Activated T-cell treated with anti-CD3 and anti-CD28 coated beads for 1 hour (primary cell): ENCODE measurements around the gene NOTCH2NLA.
"Not testable (repeated sequence)": the region's sequence is repeated elsewhere in the genome, so short reads cannot be mapped to it uniquely, and the experiment has no call there.

Source experiments
- DNase-seq: peaks from one replicate; pipeline ENCODE4 v3.0.0-alpha.2; 2020; ENCODE audit warnings: low read depth

The NOTCH2NLA gene

GRCh38 chr1:146228710-146229477 lies at the start of gene NOTCH2NLA:
TSS of gene NOTCH2NLA (minus strand) at chr1:146229021. CDS start at chr1:146189337, 39,684 bp downstream.
- DNase-seq = peak; percentile 16

GRCh38 chr1:146278346-146278745 lies 49.5 kb upstream of the NOTCH2NLA start:
- DNase-seq = not testable (repeated sequence)

GRCh38 chr1:146277087-146277486 lies 48.3 kb upstream of the NOTCH2NLA start:
- DNase-seq = not testable (repeated sequence)

DNA sequence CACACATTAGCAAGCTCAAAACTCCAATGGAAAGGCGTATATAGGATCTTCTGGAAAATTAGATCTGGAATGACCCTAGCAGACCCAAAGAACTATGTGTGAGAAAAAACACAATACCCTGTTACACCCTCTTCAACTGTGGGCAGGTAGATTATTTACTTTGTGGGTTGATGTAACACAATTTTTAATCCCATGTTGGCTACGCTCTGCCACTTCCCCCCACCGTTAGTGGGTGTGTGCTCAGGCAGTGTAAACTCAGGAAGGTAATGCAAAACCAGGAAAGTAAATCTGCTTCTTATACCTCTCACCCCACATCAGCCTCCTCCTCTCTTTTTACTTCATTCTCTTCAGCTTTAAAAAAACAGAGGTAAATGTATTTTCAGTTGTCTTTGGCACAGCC lies 45.3 kb upstream of the NOTCH2NLA start:
- not testable (repeated sequence) for DNase-seq

DNA sequence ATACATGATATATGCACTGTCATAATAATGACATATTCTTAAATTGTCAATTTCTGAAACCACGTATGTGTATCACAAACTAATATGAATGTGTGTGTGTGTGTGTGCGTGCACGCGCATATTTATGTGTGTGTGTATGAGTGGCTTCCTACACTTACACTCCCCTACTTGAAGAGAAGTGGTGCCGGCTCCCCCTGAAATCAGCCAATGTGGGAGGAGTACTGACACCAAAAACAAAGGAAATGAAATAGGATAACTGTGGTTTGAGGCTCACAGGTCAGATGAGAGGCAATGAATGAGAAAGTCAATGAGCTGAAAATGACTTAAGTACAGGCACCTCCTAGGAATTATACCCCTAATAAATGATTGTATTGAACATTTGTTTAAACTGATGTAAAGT lies 44.4 kb upstream of the NOTCH2NLA start:
- DNase-seq = not testable (repeated sequence)

GRCh38 chr1:146272734-146273133 lies 43.9 kb upstream of the NOTCH2NLA start:
- not testable (repeated sequence) for DNase-seq

DNA sequence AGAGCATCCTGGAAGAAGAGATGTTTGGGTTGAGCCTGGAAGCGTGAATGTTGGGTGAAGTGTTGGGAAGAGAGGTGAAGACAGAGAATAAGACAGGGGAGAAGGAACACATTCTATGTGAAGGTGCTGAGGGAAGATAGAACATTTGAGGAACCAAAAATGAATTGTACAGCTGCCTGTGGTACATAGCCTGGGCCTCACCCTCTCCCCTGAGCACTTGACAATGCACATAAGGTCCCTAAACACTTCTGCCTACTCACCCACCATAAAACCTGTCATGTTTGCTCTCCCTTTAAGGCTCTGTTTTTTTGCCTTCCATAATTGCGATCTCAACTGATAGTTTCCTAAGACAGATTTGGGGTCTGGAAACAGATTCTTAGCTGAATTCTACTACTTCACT lies 43.2 kb upstream of the NOTCH2NLA start:
- DNase-seq = not testable (repeated sequence)

GRCh38 chr1:146270129-146270528 lies 41.3 kb upstream of the NOTCH2NLA start:
- DNase-seq = not testable (repeated sequence)

GRCh38 chr1:146266179-146266748 lies 37.4 kb upstream of the NOTCH2NLA start:
- not testable (repeated sequence) for DNase-seq

DNA sequence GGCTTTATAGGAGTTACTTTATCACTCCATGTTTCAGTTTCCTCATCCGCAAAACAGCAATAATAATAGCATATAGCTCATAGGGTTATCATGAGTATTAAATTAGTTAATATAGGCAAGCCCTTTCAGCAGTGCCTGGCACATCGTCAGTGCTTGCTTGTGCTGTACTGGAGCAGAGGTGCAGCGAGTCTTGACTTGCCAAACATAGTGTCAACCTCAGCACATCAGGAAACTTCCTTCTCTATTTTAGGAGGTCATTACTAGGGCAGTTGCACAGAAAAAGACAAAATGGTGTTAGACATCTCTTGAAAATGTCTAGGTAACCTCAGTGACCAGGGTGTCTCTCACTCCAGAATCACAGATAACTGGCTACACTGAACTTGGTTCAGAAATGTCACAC lies 35.9 kb upstream of the NOTCH2NLA start:
- not testable (repeated sequence) for DNase-seq

DNA sequence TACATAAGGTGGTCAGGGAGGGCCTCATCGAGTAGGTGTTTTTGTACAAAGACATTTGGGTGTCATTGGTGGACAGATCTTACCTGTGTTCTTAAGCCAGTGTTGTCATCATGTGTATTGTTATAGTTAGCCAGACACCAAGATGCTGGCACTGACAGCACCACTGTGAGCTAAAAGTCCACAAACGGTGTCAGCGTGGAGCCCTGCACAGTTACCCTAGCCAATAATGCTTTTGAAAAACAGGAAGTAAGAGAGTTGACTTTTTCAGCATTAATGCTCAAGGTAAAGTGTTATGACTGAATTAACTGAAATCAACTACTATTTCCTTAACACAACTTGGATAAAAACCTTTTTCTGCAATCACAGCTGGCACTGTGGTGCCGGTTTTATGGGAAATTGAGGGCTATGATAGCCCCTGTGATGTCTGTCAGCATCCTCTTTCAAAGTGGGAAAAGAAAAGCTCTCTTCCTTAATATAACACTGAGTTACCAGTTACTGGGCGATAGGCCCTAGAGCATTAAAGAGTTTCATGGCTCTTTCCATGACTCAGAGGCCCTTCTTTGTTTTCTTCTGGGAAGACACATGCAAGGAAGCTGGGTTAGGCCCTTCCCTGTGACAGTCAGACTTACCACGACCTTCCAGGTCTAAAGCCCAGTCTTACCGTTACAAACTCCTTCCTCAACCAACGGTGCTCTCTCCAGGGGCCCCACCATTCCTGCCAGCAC lies 31.3 kb upstream of the NOTCH2NLA start:
- DNase-seq = not testable (repeated sequence)

DNA sequence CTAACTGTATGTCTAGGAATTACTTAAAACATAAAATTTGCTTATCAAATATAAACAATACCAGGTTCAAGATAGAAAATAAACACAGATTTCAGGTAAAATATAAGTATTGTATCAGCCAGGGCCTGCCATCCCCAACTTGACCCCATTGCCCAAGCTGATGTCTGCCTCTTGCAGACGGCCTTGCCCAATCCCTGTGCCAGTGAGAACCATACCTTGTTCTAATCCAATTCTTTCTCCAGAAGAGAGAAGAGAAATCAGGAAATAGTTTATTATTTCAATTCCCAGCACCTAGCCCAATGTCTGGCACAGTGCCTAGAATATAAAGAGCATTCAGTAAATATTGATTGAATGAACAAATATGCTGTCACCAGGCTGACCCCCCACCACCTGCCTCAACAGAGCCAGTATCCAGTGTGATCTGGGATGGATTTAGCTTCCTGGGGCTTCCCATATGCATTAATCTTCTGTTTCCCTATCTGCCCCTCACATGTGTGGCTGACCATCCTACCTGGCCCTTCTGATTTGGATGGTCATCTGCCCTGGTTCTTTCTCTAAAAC lies 29.3 kb upstream of the NOTCH2NLA start:
- not testable (repeated sequence) for DNase-seq

GRCh38 chr1:146254569-146255197 lies 25.9 kb upstream of the NOTCH2NLA start:
- DNase-seq = not testable (repeated sequence)

DNA sequence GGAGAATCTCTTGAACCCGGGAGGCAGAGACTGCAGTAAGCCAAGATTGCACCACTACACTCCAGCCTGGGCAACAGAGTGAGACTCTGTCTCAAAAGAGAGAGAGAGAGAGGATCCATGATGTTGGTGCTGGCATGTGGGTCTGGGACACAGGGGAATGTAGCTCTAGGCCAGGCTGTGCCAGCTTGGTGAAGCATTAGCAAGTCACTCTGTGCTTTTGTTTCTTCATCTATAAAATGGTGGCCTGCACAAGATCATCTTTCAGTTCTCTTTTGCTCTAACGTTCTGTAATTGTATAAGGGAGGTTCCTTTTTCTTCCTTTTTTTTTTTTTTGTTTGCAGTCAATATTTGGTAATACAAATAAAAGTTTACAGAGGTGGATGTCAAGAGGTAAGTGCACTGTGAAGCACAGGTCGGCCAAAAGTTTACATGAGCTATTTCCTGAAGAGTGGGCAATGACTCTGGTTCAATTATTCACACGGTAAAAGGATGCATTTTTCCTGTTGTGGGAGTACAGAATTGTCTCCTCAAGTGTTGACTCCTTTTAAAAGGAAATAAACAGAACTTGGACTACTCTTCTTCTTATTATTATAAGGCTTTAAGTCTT lies 24.5 kb upstream of the NOTCH2NLA start:
- not testable (repeated sequence) for DNase-seq

DNA sequence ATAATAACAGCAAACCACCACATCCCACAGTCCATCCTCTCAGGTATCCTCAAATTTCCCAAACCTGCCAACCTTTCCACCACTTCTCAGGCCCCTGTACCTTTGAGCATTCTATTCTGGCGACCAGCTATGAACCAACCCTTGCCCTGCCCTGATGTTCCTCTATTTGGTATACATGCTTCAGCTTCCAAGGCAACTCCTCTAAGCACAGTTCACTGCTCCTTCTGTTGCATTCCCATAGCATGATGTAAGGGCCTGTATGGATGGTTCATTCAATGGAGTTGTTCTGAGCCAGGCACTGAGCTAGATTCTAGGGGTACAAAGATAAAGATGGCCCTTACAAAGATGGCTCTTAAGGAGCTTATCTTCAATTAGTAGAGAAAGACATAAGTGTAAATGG lies 22.7 kb upstream of the NOTCH2NLA start:
- not testable (repeated sequence) for DNase-seq

GRCh38 chr1:146248643-146249042 lies 19.8 kb upstream of the NOTCH2NLA start:
- not testable (repeated sequence) for DNase-seq

DNA sequence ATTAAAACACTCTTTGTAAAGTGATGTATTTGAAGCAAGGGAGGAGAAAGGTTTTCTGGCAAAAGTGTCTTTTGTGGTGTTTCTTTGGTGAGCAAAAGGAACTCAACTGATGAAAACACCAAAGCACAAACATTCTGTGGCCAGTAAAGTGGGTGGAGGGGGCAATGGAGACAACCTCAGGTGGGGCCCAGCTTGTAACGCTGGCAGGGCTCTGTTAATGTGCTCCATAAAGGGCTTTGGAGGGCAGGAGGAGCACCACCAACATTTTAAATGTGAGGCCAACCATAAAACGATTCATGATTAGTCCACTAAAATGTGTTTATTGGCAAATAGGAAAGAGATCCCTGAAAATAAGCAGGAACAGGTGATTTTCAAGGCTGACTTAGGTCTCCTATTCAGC lies 7.8 kb upstream of the NOTCH2NLA start:
- not testable (repeated sequence) for DNase-seq

GRCh38 chr1:146236026-146236601 lies 7.3 kb upstream of the NOTCH2NLA start:
- DNase-seq = not testable (repeated sequence)

- DNase-seq = peak; percentile 0
Measured at GRCh38 chr1:146228144-146228682, 608 bp downstream of the NOTCH2NLA start.

GRCh38 chr1:146174531-146174930 lies 54.3 kb downstream of the NOTCH2NLA start:
- not testable (repeated sequence) for DNase-seq

- DNase-seq = not testable (repeated sequence)
Measured at GRCh38 chr1:146167740-146168139, 61.1 kb downstream of the NOTCH2NLA start.
